Central memory CD4-positive, alpha-beta T cell (primary cell): Measurements from ENCODE around the gene NF1.

Experiments used
- DNase-seq: peaks from one replicate; pipeline ENCODE4 v3.0.0; 2022

Gene NF1

DNA sequence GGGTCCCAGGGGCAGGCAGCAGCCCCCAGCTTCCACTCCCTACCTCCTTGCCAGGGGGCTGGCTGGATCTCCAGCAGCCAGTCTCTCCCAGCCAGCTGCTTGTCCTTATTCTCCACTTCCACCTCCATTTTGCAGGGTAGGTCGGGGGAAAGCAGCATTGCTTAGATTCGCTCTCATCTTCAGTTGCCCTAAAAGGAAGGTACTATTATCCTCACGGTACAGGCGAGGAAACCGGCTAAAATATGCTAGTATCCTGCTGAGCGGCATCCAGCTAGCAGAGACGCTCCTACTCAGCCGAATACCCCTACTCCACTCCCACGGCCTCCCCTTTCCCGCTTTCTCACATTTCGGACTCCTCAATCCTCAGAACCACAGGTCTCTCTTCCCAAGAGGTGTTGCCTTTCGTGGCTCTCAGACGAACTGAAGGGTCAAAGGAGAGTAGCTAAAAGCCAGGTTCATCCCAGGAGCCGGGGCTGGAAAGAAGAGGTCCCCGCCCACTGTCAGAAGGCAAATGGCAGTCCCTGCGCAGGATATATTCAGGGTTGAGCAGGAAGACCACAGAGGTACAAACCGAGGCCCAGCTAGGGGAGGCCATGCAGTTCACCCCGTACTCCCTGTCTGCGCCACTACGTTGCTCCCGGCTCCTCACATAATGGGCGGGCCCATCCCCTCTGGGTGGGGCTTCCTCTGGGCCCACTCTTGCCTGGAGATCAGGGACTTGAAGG, 295.0 kb downstream of the NF1 start:
- no peak for DNase-seq

DNA sequence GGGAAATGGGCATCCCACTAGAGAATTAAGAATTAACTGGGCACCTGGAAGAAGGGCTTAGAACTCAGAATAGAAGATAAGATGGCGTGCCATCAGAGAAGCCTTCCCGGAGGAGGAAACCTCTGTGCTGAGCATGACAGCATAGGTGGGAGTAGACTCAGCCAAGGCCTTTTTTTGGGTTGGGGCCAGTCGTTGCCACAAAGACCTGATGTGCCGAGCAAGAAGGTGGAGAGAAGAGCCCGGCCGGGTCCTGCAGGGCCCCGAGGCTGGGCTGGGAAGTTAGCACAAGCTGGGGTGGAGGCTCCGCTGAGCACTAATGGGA, 295.6 kb downstream of the NF1 start:
- no peak for DNase-seq

DNA sequence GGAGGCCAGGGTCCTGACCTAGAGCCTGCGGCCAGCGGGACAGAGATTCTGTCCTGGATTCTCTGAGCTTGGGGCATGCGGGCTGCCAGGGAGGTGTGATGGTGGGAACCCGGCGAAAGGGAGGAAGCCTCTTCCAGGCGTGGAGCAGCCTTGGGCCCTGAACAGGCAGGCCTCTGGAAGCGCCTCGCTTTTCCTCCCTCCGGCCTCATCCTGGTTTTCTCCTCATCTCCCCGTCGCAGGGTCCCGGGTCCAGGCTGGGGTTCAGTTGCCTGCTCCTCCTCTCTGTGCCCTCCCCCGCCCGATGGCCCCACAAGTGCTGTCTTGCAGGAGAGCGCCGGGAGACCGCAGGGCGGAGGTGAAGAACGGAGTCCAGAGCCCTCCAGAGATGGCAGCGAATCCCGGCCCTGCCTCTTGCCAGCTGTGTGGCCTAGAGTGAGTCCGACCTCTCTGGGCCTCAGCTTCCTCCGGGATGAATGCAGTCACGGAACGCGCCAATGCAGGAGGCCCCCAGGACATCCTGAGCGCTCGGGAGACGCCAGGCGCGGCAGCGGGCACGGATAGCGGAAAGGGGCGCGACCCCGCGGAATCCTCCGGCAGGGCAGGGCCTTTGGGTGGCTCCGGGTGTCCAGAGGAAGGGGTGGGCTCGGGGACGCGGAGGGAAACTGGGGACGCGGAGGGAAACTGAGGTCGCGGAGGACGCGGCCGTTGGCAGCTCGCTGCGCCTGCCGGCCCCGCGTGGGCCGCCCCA, 296.1 kb downstream of the NF1 start:
- no peak for DNase-seq

DNA sequence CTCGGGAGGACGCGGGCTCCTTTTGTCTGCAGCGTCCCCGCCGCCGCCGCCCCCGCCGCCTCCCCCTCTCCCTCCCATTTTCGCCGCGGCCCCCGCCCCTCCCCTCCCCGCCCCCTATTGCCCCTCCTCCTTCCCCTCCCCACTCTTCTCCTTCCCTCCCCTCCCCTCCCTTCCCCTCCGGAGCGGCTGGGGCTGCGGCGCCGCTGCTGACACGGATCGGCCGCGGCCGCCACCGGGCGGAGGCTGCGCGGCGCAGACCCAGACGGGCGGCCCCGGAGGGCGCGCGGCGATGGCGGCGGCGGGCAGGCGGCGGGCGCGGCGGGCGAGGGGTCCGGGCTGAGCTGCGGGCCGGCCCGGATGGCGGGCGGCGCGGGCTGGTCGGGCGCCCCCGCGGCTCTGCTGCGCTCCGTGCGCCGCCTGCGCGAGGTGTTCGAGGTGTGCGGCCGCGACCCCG, 296.7 kb downstream of the NF1 start, which contains the start of gene RAB11FIP4:
TSS of gene RAB11FIP4 (plus strand) at position 180 of the 454 bp plus-strand sequence. CDS start at position 358, 178 bp downstream.
- DNase-seq: no peak

DNA sequence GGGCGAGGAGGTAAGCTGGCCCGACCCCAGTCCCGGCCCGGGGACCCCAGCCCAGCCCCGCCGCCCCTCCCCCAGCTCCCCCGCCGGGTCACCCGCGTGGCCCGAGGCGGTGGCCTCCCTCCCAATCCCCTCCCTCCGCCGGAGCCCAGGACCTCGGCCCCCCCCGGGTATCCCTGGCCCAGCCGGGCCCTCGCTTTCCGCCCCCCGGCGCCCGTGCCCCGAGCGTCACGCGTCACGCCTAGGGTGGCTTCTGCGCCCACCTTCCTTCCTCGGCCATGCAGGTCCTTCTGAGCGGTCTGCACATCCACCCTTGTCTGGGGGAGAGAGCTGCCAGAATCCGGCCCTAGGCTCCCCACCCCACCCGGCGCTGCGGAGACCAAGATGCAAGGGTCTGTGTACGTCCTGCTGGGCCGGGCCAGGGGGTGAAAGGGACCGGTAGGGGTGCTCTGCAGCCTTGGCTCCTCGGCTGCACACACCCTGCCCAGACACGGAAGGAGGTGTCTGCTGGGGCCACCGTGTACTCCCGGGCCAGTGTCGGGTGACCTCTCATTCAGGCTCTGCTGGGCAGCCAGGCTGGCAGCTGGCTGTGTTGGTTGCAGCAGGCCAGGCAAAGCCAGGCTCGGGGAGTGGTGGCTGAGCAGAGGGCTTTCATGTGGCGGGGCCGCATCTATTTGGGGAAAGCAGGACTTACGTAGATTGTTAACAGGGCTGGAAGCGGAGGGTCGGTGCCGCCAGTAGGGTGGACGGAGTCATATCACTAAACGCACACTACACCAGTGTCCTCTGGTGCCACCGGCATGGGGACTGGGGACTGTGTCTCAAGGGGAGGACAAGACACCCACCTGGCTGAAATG, 297.5 kb downstream of the NF1 start:
- no peak for DNase-seq

DNA sequence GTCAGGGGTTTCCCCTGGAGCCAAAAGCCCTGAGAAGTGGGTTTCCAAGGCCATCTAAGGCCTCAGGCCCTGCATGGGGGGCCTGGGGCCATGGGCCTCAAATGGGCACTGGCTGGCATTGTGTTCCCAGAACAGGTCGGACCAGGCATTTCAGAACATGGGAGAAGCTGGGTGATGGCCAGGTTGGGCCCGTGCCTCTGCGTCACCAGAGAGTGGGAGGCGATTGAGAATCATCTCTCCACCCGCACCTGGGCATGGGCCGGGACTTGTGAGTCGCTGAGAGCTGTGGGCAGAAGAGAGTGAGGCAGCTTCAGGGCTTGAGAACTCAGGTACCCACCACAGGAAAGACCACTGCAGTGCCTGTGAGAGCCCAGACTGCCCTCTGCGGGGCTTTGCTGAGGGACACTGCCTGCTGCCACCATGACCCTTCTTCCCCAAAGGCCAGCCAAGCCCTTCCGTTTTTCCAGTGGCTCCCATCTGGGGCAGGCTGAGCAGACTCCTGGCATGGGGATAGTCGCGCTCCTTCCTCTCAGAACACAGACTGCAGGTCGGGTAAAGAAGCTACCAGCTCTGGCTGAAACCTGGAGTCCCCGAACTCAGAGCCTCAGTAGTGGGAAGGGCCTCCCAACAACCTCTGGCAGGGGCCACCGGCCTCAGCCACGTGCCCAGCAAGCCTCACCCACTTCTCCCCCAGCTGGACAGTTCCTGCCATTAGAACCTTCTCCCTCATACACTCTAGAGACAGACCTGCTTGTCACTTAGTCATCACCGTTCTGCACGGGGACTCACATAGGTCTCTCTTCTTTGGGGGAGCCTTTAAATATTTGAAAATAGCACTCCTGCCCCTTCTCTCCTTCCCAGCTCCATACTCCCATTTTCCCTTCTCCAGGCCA, 298.3 kb downstream of the NF1 start:
- no peak for DNase-seq

DNA sequence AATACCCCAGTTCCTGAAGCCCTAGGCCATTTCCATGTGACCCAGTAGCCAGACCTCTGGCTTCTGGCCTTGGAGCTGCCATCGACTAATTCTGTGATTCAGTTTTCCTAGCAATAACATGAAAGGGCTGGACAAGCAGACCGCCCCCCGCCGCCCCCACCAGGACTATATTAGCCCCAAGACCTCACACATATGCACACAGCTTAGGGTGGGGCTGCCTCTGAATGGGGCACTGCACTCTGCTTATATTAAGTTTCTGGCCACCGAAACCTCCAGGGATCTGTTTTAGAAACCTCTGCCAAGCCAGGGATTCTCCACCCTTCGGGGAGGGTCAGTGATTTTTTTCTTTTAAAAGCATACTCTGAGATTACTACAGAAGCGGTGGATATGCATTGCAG, 299.0 kb downstream of the NF1 start:
- no peak for DNase-seq

DNA sequence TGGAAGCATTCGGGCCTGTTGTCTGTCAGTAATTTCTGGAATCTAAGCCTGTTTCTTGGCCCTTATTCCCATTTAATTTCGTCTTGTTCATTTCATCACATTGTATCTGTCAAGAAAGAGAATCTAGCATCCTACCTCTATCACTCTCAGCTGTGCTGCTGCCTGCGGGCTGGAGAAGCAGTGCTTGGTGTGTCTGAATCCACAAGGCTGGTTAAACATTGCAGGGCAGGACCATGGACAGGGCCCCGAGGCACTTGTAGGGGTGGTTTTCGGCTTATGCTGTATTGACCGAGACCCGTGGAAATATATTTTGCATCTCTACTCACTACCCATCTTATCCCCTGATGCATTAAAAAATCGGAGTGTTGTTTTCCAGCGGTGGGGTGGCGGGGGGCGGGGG, 299.8 kb downstream of the NF1 start:
- DNase-seq: no peak

DNA sequence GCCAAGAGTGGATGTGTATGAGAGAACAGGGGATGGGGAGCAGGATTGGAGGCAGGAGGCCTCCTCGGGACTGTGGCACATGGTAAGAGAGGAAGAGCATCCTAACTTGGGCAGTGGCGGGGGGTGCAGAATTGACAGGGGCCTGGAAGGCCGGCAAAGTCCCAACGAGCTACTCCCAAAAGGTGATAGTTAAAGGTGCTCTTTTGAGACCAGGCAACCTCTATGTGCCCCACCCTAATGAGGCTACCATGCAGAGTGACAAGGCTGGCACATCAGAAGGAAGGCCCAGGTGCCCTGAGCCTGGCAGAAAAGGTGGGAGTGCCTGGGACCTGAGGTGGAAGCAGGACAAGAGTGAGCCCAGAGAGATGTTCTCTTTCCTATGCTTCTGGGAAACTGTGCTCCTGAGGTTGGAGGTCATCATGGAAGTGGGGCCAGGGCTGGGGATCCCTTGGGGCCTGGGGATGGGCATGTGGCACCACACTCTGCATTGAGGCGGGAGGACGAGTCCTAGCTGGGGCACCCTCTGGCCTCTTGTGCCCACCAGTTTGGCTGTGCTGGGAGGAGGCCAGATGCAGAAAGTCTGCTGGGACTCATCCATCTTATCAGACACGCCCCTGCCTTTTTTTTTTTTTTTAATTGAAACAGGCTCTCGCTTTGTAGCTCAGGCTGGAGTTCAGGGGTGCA, 302.6 kb downstream of the NF1 start:
- no peak for DNase-seq

DNA sequence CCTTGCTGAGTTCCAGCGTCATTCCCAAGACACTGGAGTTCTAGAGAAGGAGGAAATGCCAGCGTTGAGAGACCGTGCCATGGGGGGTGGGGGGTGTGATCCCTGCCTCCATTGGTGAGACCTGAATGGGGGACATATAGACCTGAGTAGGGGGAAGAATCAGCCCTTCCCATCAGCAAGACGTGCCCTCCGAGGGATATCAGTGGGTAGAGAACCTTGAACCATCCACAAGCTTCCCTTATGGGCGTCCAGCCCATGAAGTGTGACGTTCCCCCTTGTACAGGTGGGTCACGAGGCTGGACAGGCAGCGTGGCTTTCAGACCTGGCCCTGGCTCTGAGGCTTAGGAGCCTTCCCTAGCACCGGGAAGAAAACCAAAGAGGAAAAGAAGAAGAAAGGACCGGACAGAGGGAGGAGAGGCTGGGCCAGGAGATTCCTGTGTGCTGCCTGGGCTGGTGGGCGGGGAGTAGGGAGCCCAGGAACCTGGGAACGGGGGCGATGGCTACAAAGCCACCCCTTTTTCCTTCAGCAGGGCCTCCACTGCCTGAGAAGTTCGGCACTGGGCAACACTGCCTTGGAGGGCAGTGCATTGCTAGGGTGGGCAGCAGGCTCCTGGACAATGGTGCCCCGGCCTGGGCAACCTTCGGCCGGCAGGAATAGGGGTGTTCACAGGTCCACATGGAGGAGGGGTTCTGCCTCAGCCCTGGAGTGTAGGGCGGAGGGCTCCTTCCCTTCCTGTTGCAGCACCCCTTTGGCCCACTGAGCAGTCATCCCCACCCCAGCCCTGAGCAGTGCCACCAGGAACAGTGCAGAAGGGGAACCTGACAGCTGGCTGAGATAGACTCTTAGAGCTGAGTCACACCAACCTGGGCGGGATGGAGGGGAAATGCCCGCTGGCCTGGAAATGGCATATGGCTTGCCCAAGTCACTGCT, 303.9 kb downstream of the NF1 start:
- DNase-seq: no peak

DNA sequence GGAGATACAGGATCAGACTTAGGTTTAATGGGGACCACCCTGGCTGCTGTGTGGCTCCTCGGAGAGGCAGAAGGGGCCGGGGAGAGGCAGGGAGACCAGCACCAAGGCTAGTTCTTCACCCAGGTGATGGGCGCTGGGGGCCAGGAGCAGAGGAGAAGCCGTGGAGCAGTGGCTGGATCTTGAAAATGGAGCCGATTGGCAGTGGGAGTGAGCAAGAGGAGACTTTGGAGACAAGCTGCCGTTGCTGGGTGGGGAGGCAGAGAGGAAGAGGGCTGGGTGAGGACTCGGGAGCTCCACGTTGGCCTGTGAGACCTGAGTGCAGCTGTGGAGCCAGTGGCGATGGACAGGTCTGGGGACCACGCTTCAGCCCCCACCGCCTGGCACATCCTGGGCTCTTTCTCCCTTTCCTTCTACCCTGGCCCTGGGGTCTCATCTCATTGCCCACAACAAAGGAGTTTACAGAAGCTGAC, 305.7 kb downstream of the NF1 start:
- no peak for DNase-seq

DNA sequence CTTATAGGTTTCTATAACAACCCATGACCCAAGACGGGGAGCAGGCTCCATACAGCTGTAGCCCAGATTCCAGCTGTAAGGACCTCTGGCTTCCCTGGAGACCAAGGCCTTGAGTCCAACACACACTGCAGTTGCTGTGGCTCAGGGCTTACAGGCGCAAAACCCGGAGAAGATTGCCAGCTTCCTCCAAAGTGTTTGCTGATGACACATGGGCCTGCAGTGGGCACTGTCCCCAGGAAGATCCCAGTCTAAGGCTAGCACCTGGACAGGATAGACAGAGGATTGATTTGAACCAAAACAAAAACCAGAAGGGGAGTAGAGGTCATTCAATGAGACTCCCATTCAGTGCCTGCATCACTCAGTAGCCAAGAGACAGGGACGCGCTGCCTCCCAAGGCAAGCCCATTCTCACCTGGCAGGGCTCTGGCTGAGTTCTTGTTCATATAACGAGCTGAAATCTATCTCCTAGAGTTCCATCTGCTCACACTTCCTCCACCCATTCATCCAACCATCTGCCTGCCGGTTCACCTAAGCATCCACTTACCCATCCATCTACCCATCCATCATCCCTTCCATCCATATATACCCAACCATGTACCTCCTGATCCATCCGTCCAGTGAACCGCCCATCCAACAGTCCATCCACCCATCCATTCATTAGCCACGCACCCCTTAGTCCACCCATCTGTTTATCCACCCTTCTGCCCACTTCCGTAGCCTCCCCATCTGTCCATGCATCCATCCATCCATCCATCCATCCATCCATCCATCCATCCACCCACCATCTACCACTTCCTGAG, 306.9 kb downstream of the NF1 start:
- DNase-seq: no peak

DNA sequence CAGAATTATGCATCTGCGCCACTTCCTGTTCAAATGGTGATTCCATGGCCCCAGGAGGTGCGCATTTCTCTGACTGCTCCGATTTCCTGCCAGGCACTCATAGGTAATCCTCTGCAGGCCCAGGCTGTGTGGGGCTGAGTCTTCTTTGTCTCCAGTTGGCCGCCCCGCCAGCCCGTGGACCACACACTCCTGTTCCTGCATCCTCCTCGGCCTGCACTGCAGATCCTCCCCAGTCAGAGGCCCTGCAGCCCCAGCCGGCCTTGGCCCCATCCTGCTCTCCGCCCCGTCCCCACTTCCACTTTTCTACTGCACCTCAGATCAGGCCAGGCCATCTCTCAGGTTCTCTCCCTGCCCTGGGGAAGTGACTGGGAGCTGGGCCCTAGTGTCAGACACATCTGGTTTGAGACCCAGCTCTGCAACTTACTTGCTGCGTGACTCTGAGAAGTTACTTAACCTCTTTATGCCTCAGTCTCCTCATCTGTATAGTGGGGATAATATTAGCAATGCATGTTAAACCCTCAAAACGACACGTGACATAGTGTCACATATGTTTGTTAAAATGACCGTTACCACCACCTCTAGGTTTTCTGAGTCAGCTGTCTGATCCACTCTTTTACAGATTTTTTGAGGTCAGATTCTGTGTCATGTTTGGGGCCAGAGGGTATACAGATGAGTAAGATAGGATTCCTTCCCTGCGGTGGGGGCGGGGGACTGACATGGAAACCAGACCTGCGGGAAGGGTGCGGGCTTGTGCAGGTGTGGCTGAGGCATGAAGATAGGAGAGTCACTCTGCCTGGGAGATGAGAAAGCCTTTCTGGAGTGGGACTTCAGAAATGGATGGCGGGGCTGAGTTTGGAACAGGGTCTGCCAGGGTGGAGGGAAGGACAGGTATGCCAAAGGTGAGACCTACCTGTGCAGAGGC, 309.5 kb downstream of the NF1 start:
- DNase-seq: no peak

DNA sequence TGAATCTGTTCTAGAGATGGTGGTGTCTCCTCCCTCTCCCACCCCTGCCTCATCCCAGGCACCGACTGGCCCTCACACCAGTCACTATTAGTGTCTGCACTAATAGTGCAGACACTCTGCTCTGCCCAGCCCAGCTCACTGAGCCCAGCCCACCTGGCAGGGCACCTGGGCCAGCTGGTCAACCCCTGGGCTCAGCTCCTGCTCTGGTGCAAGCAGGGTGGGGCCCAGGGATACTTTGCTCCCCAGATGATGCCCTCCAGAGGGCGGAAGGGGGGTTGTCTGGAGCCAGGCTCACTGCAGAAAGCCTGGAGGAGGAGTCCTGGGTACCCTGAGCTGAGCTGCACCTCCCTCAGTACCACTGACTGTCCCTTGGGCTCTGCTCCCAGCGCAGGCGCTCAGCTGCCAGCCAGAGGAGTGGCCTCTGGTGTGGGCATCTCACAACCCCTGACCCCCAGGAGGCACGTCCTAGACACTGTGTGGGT, 311.2 kb downstream of the NF1 start:
- no peak for DNase-seq

DNA sequence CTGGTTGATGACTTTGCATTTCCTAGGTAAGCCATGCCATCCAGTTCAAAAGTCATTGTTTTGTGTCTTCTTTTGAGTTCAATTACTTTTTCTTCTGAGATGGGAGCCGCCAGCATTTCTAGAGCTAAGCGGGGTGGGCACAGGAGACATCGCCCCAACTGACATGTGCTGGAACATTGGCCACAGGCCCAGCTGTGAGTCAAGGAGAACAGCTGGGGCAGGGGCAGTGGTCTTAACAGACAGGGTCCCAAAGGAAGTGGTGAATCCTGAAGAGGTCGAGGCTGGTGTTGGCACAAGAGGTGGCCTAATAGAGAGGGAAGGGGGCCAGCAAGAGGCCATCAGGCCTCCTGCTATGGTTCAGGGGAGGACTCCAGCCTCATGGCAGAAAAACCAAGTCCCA, 313.8 kb downstream of the NF1 start:
- DNase-seq: no peak

DNA sequence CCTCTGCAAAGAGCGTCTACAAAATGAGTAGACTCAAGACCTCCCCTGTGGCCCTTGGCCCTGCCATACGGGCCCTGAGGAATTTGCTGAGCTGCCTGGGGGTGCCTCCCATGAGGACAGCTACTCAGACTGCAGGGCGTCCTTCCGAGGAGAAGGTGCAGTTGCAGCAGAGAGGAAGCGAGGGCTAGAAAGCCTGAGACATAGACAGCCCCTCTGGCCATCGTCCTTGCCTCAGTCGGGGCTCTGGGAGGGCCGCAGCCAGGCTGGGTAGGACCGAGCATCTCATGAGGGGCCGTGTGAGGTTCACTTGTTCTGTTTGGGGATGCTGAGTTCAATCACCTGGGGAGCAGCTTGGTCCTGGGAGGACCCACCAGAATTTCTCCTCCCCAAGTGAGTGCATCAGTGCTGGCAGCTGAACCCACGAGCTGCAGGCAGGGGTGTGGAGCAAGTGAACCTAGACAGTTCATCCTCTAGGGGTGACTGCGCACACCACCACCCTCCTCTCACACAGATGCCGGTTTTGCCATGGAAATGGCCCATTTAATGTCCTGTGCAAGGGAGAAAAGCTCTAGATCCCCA, 317.0 kb downstream of the NF1 start:
- DNase-seq: no peak

DNA sequence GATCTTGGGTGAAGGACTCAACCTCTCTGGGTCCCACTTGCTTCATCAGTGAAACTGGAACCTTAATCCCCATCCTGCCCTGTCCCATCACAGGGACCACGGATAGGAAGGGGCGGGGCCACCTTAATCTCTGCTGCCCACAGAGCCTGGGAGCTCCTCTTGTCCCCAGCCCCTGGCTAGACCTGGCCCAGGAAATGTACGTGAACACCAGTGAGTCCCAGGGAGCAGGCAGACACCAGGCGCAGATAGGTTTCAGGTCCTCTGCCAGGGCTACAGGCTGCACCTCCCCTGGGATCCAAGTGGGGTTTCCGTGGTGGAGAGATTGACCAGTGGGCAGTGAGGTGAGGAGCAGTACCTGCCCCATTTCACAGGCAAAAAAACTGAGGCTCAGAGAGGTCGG, 317.7 kb downstream of the NF1 start:
- no peak for DNase-seq
